ENCODE results near the gene CEP170B.
"Not testable (repeated sequence)": the region's sequence is repeated elsewhere in the genome, so short reads cannot be mapped to it uniquely, and the experiment has no call there.

DNA sequence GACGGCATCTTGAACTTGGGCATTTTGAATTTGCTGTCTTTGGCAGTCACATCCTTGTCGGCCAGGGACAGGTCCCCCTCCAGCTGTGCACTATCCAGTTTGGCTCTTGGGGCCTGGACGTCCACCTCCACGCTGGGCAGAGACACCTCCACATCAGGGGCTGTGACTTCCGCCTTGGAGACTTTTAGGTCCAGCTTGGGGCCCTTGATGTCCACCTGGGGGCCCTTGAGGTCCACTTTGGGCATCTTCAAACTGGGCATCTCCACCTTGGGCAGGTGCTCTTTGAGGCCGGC lies 78.9 kb downstream of the CEP170B start:
- not testable (repeated sequence) for TF ChIP-seq CTCF (IDR thresholded peaks at IDR 0.05); EZH2 (IDR thresholded peaks at IDR 0.05; ENCODE audit: borderline replicate concordance, insufficient read depth, low read depth, low read length, poor library complexity, severe bottlenecking)
